Activated naive CD8-positive, alpha-beta T cell treated with anti-CD3 and anti-CD28 coated beads, Interleukin-2, amount 10 ng/mL, durations not matched to agents 7 days and 5 days (primary cell): ENCODE results near the gene COL4A2. TPM values are rescaled to one million over a fixed set of nuclear protein-coding genes. Genes with fewer than 3 reads are reported as not detected.

ENCODE experiments used
- ATAC-seq: fragments of 150-1000 bp; cut with Tn5 transposase; one replicate; pipeline ENCODE4 v1.10.0; 2021; ENCODE audit warnings: low read depth, moderate library complexity
- POLR2A ChIA-PET: fragments of 350-600 bp; sonication (Branson Sonifier 250); formaldehyde crosslinking; loops from one replicate; lab custom pipeline; 2021; ENCODE audit warnings: antibody characterized with exemption; lab: Charles Lee
- DNase-seq: peaks from one replicate; pipeline ENCODE4 v3.0.0; 2021
- H3K27ac Mint-ChIP-seq: one replicate; pipeline ENCODE4 v1.8.0; 2022; ENCODE audit warnings: mild to moderate bottlenecking, mixed read lengths
- H3K27me3 Mint-ChIP-seq: one replicate; pipeline ENCODE4 v1.8.0; 2022; ENCODE audit warnings: mild to moderate bottlenecking, moderate library complexity, mixed read lengths
- H3K36me3 Mint-ChIP-seq: one replicate; pipeline ENCODE4 v1.8.0; 2021; ENCODE audit warnings: mild to moderate bottlenecking, mixed read lengths
- H3K4me1 Mint-ChIP-seq: one replicate; pipeline ENCODE4 v1.8.0; 2021; ENCODE audit warnings: mixed read lengths
- H3K4me3 Mint-ChIP-seq: one replicate; pipeline ENCODE4 v1.8.0; 2022; ENCODE audit warnings: mild to moderate bottlenecking, moderate library complexity, mixed read lengths
- H3K9me3 Mint-ChIP-seq: one replicate; pipeline ENCODE4 v1.8.0; 2021; ENCODE audit warnings: mixed read lengths
- total RNA-seq, 2 experiments: library from RNA; stranded (reverse); gene quantifications; one replicate each; pipeline ENCODE4 v1.2.3, GENCODE V29; 2021

Gene COL4A2
- total RNA-seq, 2 experiments from 2014 or later: not detected

GRCh38 chr13:110266431-110266809, 40.7 kb upstream of the COL4A2 start:
- no peaks in the 10 kb centered on the region for H3K36me3 Mint-ChIP-seq
- H3K4me1 Mint-ChIP-seq: no peaks in the 10 kb centered on the region
- DNase-seq: no peak
- no peak overlapping the region for H3K27ac Mint-ChIP-seq
- H3K27me3 Mint-ChIP-seq: peaks cover 16% of the 10 kb centered on the region
- H3K9me3 Mint-ChIP-seq: no peaks in the 10 kb centered on the region
- no peak overlapping the region for H3K4me3 Mint-ChIP-seq
- POLR2A ChIA-PET: no interaction called here
- ATAC-seq: no peak

- no peak overlapping the region for H3K27ac Mint-ChIP-seq
- DNase-seq (no peak), ATAC-seq (no peak)
- H3K36me3 Mint-ChIP-seq: no peaks in the 10 kb centered on the region
- no peak overlapping the region for H3K4me3 Mint-ChIP-seq
- POLR2A ChIA-PET: no interaction called here
- H3K27me3 Mint-ChIP-seq: peaks cover 16% of the 10 kb centered on the region
- no peaks in the 10 kb centered on the region for H3K4me1 Mint-ChIP-seq
- H3K9me3 Mint-ChIP-seq: no peaks in the 10 kb centered on the region
Observed at GRCh38 chr13:110266983-110267382, 40.1 kb upstream of the COL4A2 start.

- Mint-ChIP-seq H3K27ac (no peak overlapping the region), H3K36me3 (no peaks in the 10 kb centered on the region), H3K4me1 (no peaks in the 10 kb centered on the region), H3K9me3 (no peaks in the 10 kb centered on the region), H3K4me3 (no peak overlapping the region), H3K27me3 (peaks cover 14% of the 10 kb centered on the region)
- POLR2A ChIA-PET: no interaction called here
- no peak for DNase-seq
- ATAC-seq: no peak
Observed at GRCh38 chr13:110268061-110268460, 39.0 kb upstream of the COL4A2 start.

- Mint-ChIP-seq H3K27ac (no peak overlapping the region), H3K36me3 (no peaks in the 10 kb centered on the region), H3K9me3 (no peaks in the 10 kb centered on the region), H3K4me1 (no peaks in the 10 kb centered on the region), H3K4me3 (no peak overlapping the region), H3K27me3 (peaks cover 14% of the 10 kb centered on the region)
- DNase-seq: no peak
- ATAC-seq: no peak
- POLR2A ChIA-PET: no interaction called here
Observed at GRCh38 chr13:110268576-110269185, 38.4 kb upstream of the COL4A2 start.

GRCh38 chr13:110269509-110270185, 37.4 kb upstream of the COL4A2 start:
- Mint-ChIP-seq H3K27me3 (peaks cover 12% of the 10 kb centered on the region), H3K27ac (no peak overlapping the region), H3K9me3 (no peaks in the 10 kb centered on the region), H3K4me3 (no peak overlapping the region), H3K4me1 (no peaks in the 10 kb centered on the region), H3K36me3 (no peaks in the 10 kb centered on the region)
- POLR2A ChIA-PET: no interaction called here
- ATAC-seq (no peak), DNase-seq (no peak)

- H3K27ac Mint-ChIP-seq: no peak overlapping the region
- DNase-seq: no peak
- no peak for ATAC-seq
Observed at GRCh38 chr13:110270507-110270906, 36.6 kb upstream of the COL4A2 start.

GRCh38 chr13:110271313-110271712, 35.8 kb upstream of the COL4A2 start:
- Mint-ChIP-seq H3K27me3 (peaks cover 12% of the 10 kb centered on the region), H3K27ac (no peak overlapping the region), H3K9me3 (no peaks in the 10 kb centered on the region), H3K4me3 (no peak overlapping the region), H3K36me3 (no peaks in the 10 kb centered on the region), H3K4me1 (no peaks in the 10 kb centered on the region)
- POLR2A ChIA-PET: no interaction called here
- ATAC-seq (no peak), DNase-seq (no peak)

More at GRCh38 chr13:110270507-110270906, 36.6 kb upstream of the COL4A2 start:
- Mint-ChIP-seq H3K4me3 (no peak overlapping the region), H3K4me1 (no peaks in the 10 kb centered on the region), H3K27me3 (peaks cover 12% of the 10 kb centered on the region), H3K36me3 (no peaks in the 10 kb centered on the region), H3K9me3 (no peaks in the 10 kb centered on the region)
- POLR2A ChIA-PET: no interaction called here

- Mint-ChIP-seq H3K9me3 (no peaks in the 10 kb centered on the region), H3K36me3 (no peaks in the 10 kb centered on the region), H3K27ac (no peak overlapping the region), H3K27me3 (peaks cover 8% of the 10 kb centered on the region), H3K4me3 (no peak overlapping the region), H3K4me1 (no peaks in the 10 kb centered on the region)
- POLR2A ChIA-PET: no interaction called here
- ATAC-seq (no peak), DNase-seq (no peak)
Observed at GRCh38 chr13:110272227-110272626, 34.9 kb upstream of the COL4A2 start.

GRCh38 chr13:110272651-110273050, 34.4 kb upstream of the COL4A2 start:
- Mint-ChIP-seq H3K4me3 (no peak overlapping the region), H3K36me3 (no peaks in the 10 kb centered on the region), H3K27me3 (peaks cover 8% of the 10 kb centered on the region), H3K27ac (no peak overlapping the region), H3K9me3 (no peaks in the 10 kb centered on the region), H3K4me1 (no peaks in the 10 kb centered on the region)
- ATAC-seq: no peak
- POLR2A ChIA-PET: no interaction called here
- DNase-seq: no peak

GRCh38 chr13:110273254-110273653, 33.8 kb upstream of the COL4A2 start:
- H3K27ac Mint-ChIP-seq: no peak overlapping the region
- H3K4me3 Mint-ChIP-seq: no peak overlapping the region
- H3K36me3 Mint-ChIP-seq: no peaks in the 10 kb centered on the region
- H3K4me1 Mint-ChIP-seq: no peaks in the 10 kb centered on the region
- no peak for DNase-seq
- H3K27me3 Mint-ChIP-seq: peaks cover 8% of the 10 kb centered on the region
- H3K9me3 Mint-ChIP-seq: no peaks in the 10 kb centered on the region
- no peak for ATAC-seq
- POLR2A ChIA-PET: no interaction called here

GRCh38 chr13:110274687-110275086, 32.4 kb upstream of the COL4A2 start:
- Mint-ChIP-seq H3K27me3 (peaks cover 8% of the 10 kb centered on the region), H3K4me1 (no peaks in the 10 kb centered on the region), H3K27ac (no peak overlapping the region), H3K36me3 (no peaks in the 10 kb centered on the region), H3K9me3 (no peaks in the 10 kb centered on the region), H3K4me3 (no peak overlapping the region)
- POLR2A ChIA-PET: no interaction called here
- no peak for DNase-seq
- no peak for ATAC-seq

GRCh38 chr13:110275931-110276552, 31.0 kb upstream of the COL4A2 start:
- no peaks in the 10 kb centered on the region for H3K4me1 Mint-ChIP-seq
- no peak overlapping the region for H3K27ac Mint-ChIP-seq
- no peaks in the 10 kb centered on the region for H3K9me3 Mint-ChIP-seq
- no peaks in the 10 kb centered on the region for H3K36me3 Mint-ChIP-seq
- peaks cover 8% of the 10 kb centered on the region for H3K27me3 Mint-ChIP-seq
- ATAC-seq (no peak), DNase-seq (no peak)
- H3K4me3 Mint-ChIP-seq: no peak overlapping the region
- POLR2A ChIA-PET: no interaction called here

GRCh38 chr13:110276553-110276950, 30.5 kb upstream of the COL4A2 start:
- Mint-ChIP-seq H3K27ac (no peak overlapping the region), H3K4me1 (peaks cover 1% of the 10 kb centered on the region), H3K36me3 (no peaks in the 10 kb centered on the region), H3K9me3 (no peaks in the 10 kb centered on the region), H3K4me3 (no peak overlapping the region), H3K27me3 (peaks cover 8% of the 10 kb centered on the region)
- DNase-seq (no peak), ATAC-seq (no peak)
- POLR2A ChIA-PET: no interaction called here

GRCh38 chr13:110277357-110277975, 29.6 kb upstream of the COL4A2 start:
- POLR2A ChIA-PET: no interaction called here
- no peak for DNase-seq
- no peak overlapping the region for H3K4me3 Mint-ChIP-seq
- peaks cover 1% of the 10 kb centered on the region for H3K4me1 Mint-ChIP-seq
- no peaks in the 10 kb centered on the region for H3K9me3 Mint-ChIP-seq
- ATAC-seq: no peak
- H3K36me3 Mint-ChIP-seq: no peaks in the 10 kb centered on the region
- H3K27me3 Mint-ChIP-seq: peaks cover 8% of the 10 kb centered on the region
- H3K27ac Mint-ChIP-seq: no peak overlapping the region
